GM06990 (cell line): ENCODE data around the gene ADAM12.
"Not testable (repeated sequence)": the region's sequence is repeated elsewhere in the genome, so short reads cannot be mapped to it uniquely, and the experiment has no call there.

Source experiments
- DNase-seq: peaks from one replicate; pipeline ENCODE4 v3.0.0-alpha.2; 2011; ENCODE audit not compliant: insufficient read length; ENCODE audit errors: extremely low read depth
- H3K27me3 ChIP-seq: replicated peaks from 2 replicates; pipeline ENCODE4 v1.6.0; 2011; ENCODE audit warnings: low read length; ENCODE audit not compliant: control insufficient read depth, insufficient read depth
- H3K36me3 ChIP-seq: 2 replicates; pipeline ENCODE4 v1.5.1; 2011; ENCODE audit warnings: low read length; ENCODE audit not compliant: control insufficient read depth, insufficient read depth
- H3K4me3 ChIP-seq: replicated peaks from 2 replicates; pipeline ENCODE4 v1.5.1; 2011; ENCODE audit warnings: low read depth, mild to moderate bottlenecking, control low read depth, low read length
- TF ChIP-seq, protein P1 (sequence below): IDR thresholded peaks from 2 replicates; pipeline ENCODE4 v1.5.1; 2011; ENCODE audit warnings: low read length, control low read depth, mild to moderate bottlenecking, inconsistent platforms; ENCODE audit not compliant: insufficient read depth, poor library complexity, severe bottlenecking

The ADAM12 gene

DNA sequence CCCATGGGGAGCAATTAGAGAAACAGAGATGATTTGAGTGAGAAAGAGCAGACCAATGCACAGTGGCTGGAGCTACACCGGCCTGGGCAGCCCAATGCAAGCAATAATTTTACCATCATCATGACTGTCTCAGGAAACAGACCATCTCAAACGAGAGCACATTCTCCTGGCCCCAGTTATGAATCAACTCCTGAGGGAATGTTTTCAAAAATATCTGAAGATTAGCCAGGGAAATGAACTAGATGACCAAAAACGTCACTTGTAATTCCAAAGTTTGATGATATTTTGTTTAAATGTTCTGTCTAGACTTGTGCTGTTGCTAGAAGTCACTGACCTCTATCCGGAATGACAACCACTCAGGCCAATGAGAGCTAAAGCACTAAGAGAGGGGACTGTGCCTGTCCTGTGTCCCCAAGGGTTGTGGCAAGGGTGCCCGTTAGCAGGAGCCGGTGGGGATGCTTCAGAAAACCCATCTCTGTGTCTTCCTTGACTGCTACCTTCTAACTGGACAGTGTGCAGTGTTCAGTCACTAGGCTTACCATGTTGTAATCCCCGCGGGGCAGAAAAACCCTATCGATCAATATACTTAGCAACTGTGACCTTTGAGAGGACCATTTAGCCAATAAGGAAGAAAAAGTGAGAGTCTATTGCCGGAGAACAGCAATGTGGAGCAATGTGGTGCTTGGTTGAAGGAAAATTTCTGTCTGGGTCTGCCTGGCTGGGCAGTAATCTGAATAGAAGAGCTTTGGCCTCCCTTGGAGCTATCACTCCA, 202.4 kb downstream of the ADAM12 start:
- Histone ChIP-seq H3K4me3 (no peak overlapping the region), H3K27me3 (no peaks in the 10 kb centered on the region), H3K36me3 (no peaks in the 10 kb centered on the region)
- TF ChIP-seq, protein P1, sequence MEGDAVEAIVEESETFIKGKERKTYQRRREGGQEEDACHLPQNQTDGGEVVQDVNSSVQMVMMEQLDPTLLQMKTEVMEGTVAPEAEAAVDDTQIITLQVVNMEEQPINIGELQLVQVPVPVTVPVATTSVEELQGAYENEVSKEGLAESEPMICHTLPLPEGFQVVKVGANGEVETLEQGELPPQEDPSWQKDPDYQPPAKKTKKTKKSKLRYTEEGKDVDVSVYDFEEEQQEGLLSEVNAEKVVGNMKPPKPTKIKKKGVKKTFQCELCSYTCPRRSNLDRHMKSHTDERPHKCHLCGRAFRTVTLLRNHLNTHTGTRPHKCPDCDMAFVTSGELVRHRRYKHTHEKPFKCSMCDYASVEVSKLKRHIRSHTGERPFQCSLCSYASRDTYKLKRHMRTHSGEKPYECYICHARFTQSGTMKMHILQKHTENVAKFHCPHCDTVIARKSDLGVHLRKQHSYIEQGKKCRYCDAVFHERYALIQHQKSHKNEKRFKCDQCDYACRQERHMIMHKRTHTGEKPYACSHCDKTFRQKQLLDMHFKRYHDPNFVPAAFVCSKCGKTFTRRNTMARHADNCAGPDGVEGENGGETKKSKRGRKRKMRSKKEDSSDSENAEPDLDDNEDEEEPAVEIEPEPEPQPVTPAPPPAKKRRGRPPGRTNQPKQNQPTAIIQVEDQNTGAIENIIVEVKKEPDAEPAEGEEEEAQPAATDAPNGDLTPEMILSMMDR = no peak
- DNase-seq = no peak

DNA sequence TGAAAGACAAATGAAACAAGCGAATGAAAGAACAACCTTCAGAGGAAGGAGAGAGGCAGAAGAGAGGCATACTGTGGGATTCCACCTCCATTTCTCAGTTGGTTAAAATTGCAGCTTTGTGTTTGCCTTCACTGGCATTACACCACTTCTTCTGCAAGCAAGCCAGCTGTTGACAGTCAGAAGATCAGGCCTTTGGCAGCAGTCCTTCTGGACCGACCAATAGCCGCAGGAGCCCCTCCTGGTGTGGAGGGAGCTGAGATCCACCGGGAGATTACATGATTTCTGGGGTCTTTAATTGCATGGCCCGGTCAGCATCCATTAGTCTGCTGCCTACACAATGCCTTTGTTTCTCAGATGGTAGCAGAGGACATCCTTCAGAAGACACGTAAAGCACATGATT, 206.7 kb downstream of the ADAM12 start:
- TF ChIP-seq, protein P1 = no peak

DNA sequence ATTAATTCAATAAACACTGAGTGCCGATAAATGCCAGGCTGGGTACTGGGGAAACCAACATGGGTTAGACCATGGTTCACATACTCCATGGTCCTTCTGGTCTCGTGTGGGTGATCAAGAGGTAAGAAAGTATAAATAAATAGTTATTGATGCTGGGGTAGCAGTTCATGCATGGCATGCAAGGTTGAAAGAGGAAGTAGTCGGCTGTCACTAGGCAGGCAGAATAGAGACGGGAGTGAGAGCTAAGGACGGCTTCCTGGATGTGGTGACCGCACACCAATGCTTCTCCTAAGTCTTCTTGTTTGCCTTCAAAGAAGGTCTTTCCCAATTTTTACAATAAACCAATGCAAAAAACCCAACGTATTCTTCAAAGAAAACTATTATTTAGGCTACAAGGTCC, 208.6 kb downstream of the ADAM12 start:
- TF ChIP-seq, protein P1 = no peak
- Histone ChIP-seq H3K36me3 (no peaks in the 10 kb centered on the region), H3K4me3 (no peak overlapping the region), H3K27me3 (no peaks in the 10 kb centered on the region)
- no peak for DNase-seq

More for the DNA sequence above, 206.7 kb downstream of the ADAM12 start:
- no peak for DNase-seq
- H3K27me3 ChIP-seq = no peaks in the 10 kb centered on the region
- no peak overlapping the region for H3K4me3 ChIP-seq
- no peaks in the 10 kb centered on the region for H3K36me3 ChIP-seq

DNA sequence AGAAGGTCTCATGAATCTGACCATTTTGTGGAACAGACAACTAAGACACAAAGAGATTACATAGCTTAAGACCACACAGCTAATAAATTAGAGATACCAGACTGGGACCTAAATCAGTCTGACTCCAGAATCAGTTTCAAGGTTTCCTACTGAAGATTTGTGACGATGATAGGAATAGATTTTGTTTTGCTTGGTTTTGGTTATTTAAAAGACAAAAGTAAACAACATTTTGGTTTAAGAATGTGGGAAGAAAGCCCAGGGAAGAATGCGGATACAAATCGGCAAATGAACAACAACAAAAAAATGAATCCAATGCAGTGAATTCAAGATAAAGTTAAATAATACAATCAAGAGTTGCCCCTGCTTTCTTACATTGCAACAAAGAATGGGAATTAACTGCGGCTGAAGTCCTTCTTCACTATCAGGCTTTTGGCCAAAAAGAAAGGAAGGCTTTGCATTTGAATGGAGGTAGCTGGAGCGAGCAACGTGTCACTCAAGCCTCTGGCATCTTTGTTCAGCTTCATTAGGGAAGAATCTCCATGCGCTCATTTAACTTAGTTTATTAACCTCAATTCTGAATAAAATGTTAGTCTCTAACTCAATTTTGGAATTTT, 210.8 kb downstream of the ADAM12 start:
- no peak for DNase-seq
- Histone ChIP-seq H3K4me3 (no peak overlapping the region), H3K36me3 (no peaks in the 10 kb centered on the region), H3K27me3 (no peaks in the 10 kb centered on the region)
- TF ChIP-seq, protein P1 = no peak

DNA sequence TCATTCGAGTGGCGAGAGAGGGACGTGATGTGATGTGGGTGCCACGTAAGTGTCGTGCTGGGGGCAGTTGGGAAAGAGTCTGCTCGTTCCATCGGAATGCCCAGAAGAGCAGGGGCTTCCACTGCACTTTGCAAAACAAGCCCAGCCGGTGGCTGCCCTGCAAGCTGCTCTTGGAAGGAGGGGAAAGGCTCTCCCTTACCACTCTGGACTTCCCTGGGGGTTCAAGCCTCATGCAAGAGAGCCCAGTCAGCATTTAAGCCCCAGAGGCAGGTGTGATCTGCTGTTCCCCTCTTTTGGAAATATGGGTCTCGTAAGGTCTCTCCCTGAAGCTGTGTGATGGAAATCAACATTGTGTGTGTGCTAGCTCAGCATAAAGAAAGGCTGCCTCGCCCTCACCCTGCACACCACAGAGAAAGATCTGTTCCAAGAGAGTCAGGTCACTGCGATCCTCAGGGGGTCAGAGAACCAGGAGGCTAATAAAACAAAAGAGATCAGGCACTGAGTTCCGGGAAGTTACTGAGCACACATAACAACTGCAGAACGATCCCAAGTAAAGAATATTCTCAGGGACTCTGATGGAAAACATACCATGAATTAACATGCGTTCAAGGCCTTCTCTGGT, 212.5 kb downstream of the ADAM12 start:
- TF ChIP-seq, protein P1 = no peak
- Histone ChIP-seq H3K27me3 (no peaks in the 10 kb centered on the region), H3K4me3 (no peak overlapping the region), H3K36me3 (no peaks in the 10 kb centered on the region)
- DNase-seq = no peak

DNA sequence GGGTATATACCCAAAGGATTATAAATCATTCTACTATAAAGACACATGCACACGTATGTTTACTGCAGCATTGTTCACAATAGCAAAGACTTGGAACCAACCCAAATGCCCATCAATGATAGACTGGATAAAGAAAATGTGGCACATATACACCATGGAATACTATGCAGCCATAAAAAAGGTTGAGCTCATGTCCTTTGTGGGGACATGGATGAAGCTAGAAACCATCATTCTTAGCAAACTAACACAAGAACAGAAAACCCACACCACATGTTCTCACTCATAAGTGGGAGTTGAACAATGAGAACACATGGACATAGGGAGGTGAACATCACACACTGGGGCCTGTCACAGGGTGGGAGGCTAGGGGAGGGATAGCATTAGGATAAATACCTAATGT, 215.5 kb downstream of the ADAM12 start:
- not testable (repeated sequence) for H3K4me3 ChIP-seq, DNase-seq, H3K27me3 ChIP-seq, H3K36me3 ChIP-seq
